Measurements from ENCODE around the gene SPOPL. TPM values are rescaled to one million over a fixed set of nuclear protein-coding genes. Genes with fewer than 3 reads are reported as not detected.

The SPOPL gene
- polyA plus RNA-seq, 2 donors, result 2.5 to 3.6 TPM

GRCh38 chr2:138577066-138577465, 75.5 kb downstream of the SPOPL start:
- no peaks in the 10 kb centered on the region for H3K9me3 ChIP-seq (ENCODE audit: control insufficient read depth in 2 of 2, insufficient read depth in 1 of 2, low read depth in 1 of 2, low read length in 1 of 2)
- 95% methylated on average over 2 of the region's 2 CpGs for WGBS, 2 donors
- H3K4me3 ChIP-seq (ENCODE audit: low read depth in 1 of 2, low read length in 2 of 2), result no peak overlapping the region
- peaks cover 0 to 3% of the 10 kb centered on the region in 2 donors for H3K36me3 ChIP-seq (ENCODE audit: control insufficient read depth in 2 of 2, insufficient read depth in 2 of 2, low read length in 1 of 2)
- H3K27me3 ChIP-seq (ENCODE audit: control insufficient read depth in 1 of 2, insufficient read depth in 2 of 2, low read length in 2 of 2), result no peaks in the 10 kb centered on the region
- H3K4me1 ChIP-seq (ENCODE audit: control insufficient read depth in 2 of 2, insufficient read depth in 2 of 2, low read length in 1 of 2), result no peaks in the 10 kb centered on the region
- no peak overlapping the region for H3K27ac ChIP-seq (ENCODE audit: low read depth in 2 of 2, low read length in 1 of 2)

- Histone ChIP-seq H3K4me3 (ENCODE audit: low read depth in 1 of 2, low read length in 2 of 2) (no peak overlapping the region), H3K27ac (ENCODE audit: low read depth in 2 of 2, low read length in 1 of 2) (no peak overlapping the region), H3K4me1 (ENCODE audit: control insufficient read depth in 2 of 2, insufficient read depth in 2 of 2, low read length in 1 of 2) (no peaks in the 10 kb centered on the region), H3K9me3 (ENCODE audit: control insufficient read depth in 2 of 2, insufficient read depth in 1 of 2, low read depth in 1 of 2, low read length in 1 of 2) (no peaks in the 10 kb centered on the region), H3K36me3 (ENCODE audit: control insufficient read depth in 2 of 2, insufficient read depth in 2 of 2, low read length in 1 of 2) (no peaks in the 10 kb centered on the region), H3K27me3 (ENCODE audit: control insufficient read depth in 1 of 2, insufficient read depth in 2 of 2, low read length in 2 of 2) (no peaks in the 10 kb centered on the region)
- 95 to 96% methylated on average over 3 of the region's 3 CpGs for WGBS, 2 donors
Measured at GRCh38 chr2:138579556-138579955, 78.0 kb downstream of the SPOPL start.

GRCh38 chr2:138581909-138582308, 80.3 kb downstream of the SPOPL start:
- no peak overlapping the region for H3K4me3 ChIP-seq (ENCODE audit: low read depth in 1 of 2, low read length in 2 of 2)
- no peaks in the 10 kb centered on the region for H3K4me1 ChIP-seq (ENCODE audit: control insufficient read depth in 2 of 2, insufficient read depth in 2 of 2, low read length in 1 of 2)
- H3K27me3 ChIP-seq (ENCODE audit: control insufficient read depth in 1 of 2, insufficient read depth in 2 of 2, low read length in 2 of 2), result no peaks in the 10 kb centered on the region
- no peaks in the 10 kb centered on the region for H3K36me3 ChIP-seq (ENCODE audit: control insufficient read depth in 2 of 2, insufficient read depth in 2 of 2, low read length in 1 of 2)
- 95 to 99% methylated on average over 1 of the region's 1 CpG for WGBS, 2 donors
- H3K9me3 ChIP-seq (ENCODE audit: control insufficient read depth in 2 of 2, insufficient read depth in 1 of 2, low read depth in 1 of 2, low read length in 1 of 2), result no peaks in the 10 kb centered on the region
- no peak overlapping the region for H3K27ac ChIP-seq (ENCODE audit: low read depth in 2 of 2, low read length in 1 of 2)

- Histone ChIP-seq H3K27ac (ENCODE audit: low read depth in 2 of 2, low read length in 1 of 2) (no peak overlapping the region), H3K9me3 (ENCODE audit: control insufficient read depth in 2 of 2, insufficient read depth in 1 of 2, low read depth in 1 of 2, low read length in 1 of 2) (no peaks in the 10 kb centered on the region), H3K4me1 (ENCODE audit: control insufficient read depth in 2 of 2, insufficient read depth in 2 of 2, low read length in 1 of 2) (no peaks in the 10 kb centered on the region), H3K4me3 (ENCODE audit: low read depth in 1 of 2, low read length in 2 of 2) (no peak overlapping the region), H3K36me3 (ENCODE audit: control insufficient read depth in 2 of 2, insufficient read depth in 2 of 2, low read length in 1 of 2) (no peaks in the 10 kb centered on the region), H3K27me3 (ENCODE audit: control insufficient read depth in 1 of 2, insufficient read depth in 2 of 2, low read length in 2 of 2) (no peaks in the 10 kb centered on the region)
- WGBS, 2 donors, result 94 to 100% methylated on average over 1 of the region's 1 CpG
Measured at GRCh38 chr2:138589663-138590062, 88.1 kb downstream of the SPOPL start.

- Histone ChIP-seq H3K9me3 (ENCODE audit: control insufficient read depth in 2 of 2, insufficient read depth in 1 of 2, low read depth in 1 of 2, low read length in 1 of 2) (no peaks in the 10 kb centered on the region), H3K27me3 (ENCODE audit: control insufficient read depth in 1 of 2, insufficient read depth in 2 of 2, low read length in 2 of 2) (no peaks in the 10 kb centered on the region), H3K27ac (ENCODE audit: low read depth in 2 of 2, low read length in 1 of 2) (no peak overlapping the region), H3K4me1 (ENCODE audit: control insufficient read depth in 2 of 2, insufficient read depth in 2 of 2, low read length in 1 of 2) (no peaks in the 10 kb centered on the region), H3K4me3 (ENCODE audit: low read depth in 1 of 2, low read length in 2 of 2) (no peak overlapping the region), H3K36me3 (ENCODE audit: control insufficient read depth in 2 of 2, insufficient read depth in 2 of 2, low read length in 1 of 2) (no peaks in the 10 kb centered on the region)
- WGBS, 2 donors, result 84 to 85% methylated on average over 3 of the region's 3 CpGs
Measured at GRCh38 chr2:138596403-138596802, 94.8 kb downstream of the SPOPL start.

- Histone ChIP-seq H3K4me3 (ENCODE audit: low read depth in 1 of 2, low read length in 2 of 2) (no peak overlapping the region), H3K9me3 (ENCODE audit: control insufficient read depth in 2 of 2, insufficient read depth in 1 of 2, low read depth in 1 of 2, low read length in 1 of 2) (no peaks in the 10 kb centered on the region), H3K27ac (ENCODE audit: low read depth in 2 of 2, low read length in 1 of 2) (no peak overlapping the region), H3K36me3 (ENCODE audit: control insufficient read depth in 2 of 2, insufficient read depth in 2 of 2, low read length in 1 of 2) (no peaks in the 10 kb centered on the region), H3K27me3 (ENCODE audit: control insufficient read depth in 1 of 2, insufficient read depth in 2 of 2, low read length in 2 of 2) (no peaks in the 10 kb centered on the region), H3K4me1 (ENCODE audit: control insufficient read depth in 2 of 2, insufficient read depth in 2 of 2, low read length in 1 of 2) (no peaks in the 10 kb centered on the region)
- WGBS, 2 donors, result 93 to 98% methylated on average over 3 of the region's 3 CpGs
Measured at GRCh38 chr2:138600732-138601457, 99.3 kb downstream of the SPOPL start.

GRCh38 chr2:138601458-138602165, 100.0 kb downstream of the SPOPL start:
- Histone ChIP-seq H3K27me3 (ENCODE audit: control insufficient read depth in 1 of 2, insufficient read depth in 2 of 2, low read length in 2 of 2) (no peaks in the 10 kb centered on the region), H3K36me3 (ENCODE audit: control insufficient read depth in 2 of 2, insufficient read depth in 2 of 2, low read length in 1 of 2) (no peaks in the 10 kb centered on the region), H3K9me3 (ENCODE audit: control insufficient read depth in 2 of 2, insufficient read depth in 1 of 2, low read depth in 1 of 2, low read length in 1 of 2) (no peaks in the 10 kb centered on the region), H3K4me3 (ENCODE audit: low read depth in 1 of 2, low read length in 2 of 2) (no peak overlapping the region), H3K27ac (ENCODE audit: low read depth in 2 of 2, low read length in 1 of 2) (no peak overlapping the region), H3K4me1 (ENCODE audit: control insufficient read depth in 2 of 2, insufficient read depth in 2 of 2, low read length in 1 of 2) (no peaks in the 10 kb centered on the region)
- WGBS, 2 donors, result 89 to 92% methylated on average over 2 of the region's 2 CpGs

- Histone ChIP-seq H3K9me3 (ENCODE audit: control insufficient read depth in 2 of 2, insufficient read depth in 1 of 2, low read depth in 1 of 2, low read length in 1 of 2) (no peaks in the 10 kb centered on the region), H3K4me1 (ENCODE audit: control insufficient read depth in 2 of 2, insufficient read depth in 2 of 2, low read length in 1 of 2) (no peaks in the 10 kb centered on the region), H3K27me3 (ENCODE audit: control insufficient read depth in 1 of 2, insufficient read depth in 2 of 2, low read length in 2 of 2) (no peaks in the 10 kb centered on the region), H3K36me3 (ENCODE audit: control insufficient read depth in 2 of 2, insufficient read depth in 2 of 2, low read length in 1 of 2) (no peaks in the 10 kb centered on the region), H3K4me3 (ENCODE audit: low read depth in 1 of 2, low read length in 2 of 2) (no peak overlapping the region), H3K27ac (ENCODE audit: low read depth in 2 of 2, low read length in 1 of 2) (no peak overlapping the region)
- 89 to 95% methylated on average over 1 of the region's 1 CpG for WGBS, 2 donors
Measured at GRCh38 chr2:138602166-138602460, 100.5 kb downstream of the SPOPL start.

- Histone ChIP-seq H3K27ac (ENCODE audit: low read depth in 2 of 2, low read length in 1 of 2) (no peak overlapping the region), H3K9me3 (ENCODE audit: control insufficient read depth in 2 of 2, insufficient read depth in 1 of 2, low read depth in 1 of 2, low read length in 1 of 2) (no peaks in the 10 kb centered on the region), H3K4me1 (ENCODE audit: control insufficient read depth in 2 of 2, insufficient read depth in 2 of 2, low read length in 1 of 2) (no peaks in the 10 kb centered on the region), H3K36me3 (ENCODE audit: control insufficient read depth in 2 of 2, insufficient read depth in 2 of 2, low read length in 1 of 2) (no peaks in the 10 kb centered on the region), H3K27me3 (ENCODE audit: control insufficient read depth in 1 of 2, insufficient read depth in 2 of 2, low read length in 2 of 2) (no peaks in the 10 kb centered on the region), H3K4me3 (ENCODE audit: low read depth in 1 of 2, low read length in 2 of 2) (no peak overlapping the region)
- WGBS, 2 donors, result 80 to 91% methylated on average over 2 of the region's 2 CpGs
Measured at GRCh38 chr2:138607746-138608145, 106.2 kb downstream of the SPOPL start.

- 76 to 80% methylated on average over 4 of the region's 4 CpGs for WGBS, 2 donors
Measured at GRCh38 chr2:138609446-138609845, 107.9 kb downstream of the SPOPL start.

More at GRCh38 chr2:138609446-138609845, 107.9 kb downstream of the SPOPL start:
- Histone ChIP-seq H3K4me1 (ENCODE audit: control insufficient read depth in 2 of 2, insufficient read depth in 2 of 2, low read length in 1 of 2) (no peaks in the 10 kb centered on the region), H3K4me3 (ENCODE audit: low read depth in 1 of 2, low read length in 2 of 2) (no peak overlapping the region), H3K27me3 (ENCODE audit: control insufficient read depth in 1 of 2, insufficient read depth in 2 of 2, low read length in 2 of 2) (no peaks in the 10 kb centered on the region), H3K27ac (ENCODE audit: low read depth in 2 of 2, low read length in 1 of 2) (no peak overlapping the region), H3K36me3 (ENCODE audit: control insufficient read depth in 2 of 2, insufficient read depth in 2 of 2, low read length in 1 of 2) (no peaks in the 10 kb centered on the region), H3K9me3 (ENCODE audit: control insufficient read depth in 2 of 2, insufficient read depth in 1 of 2, low read depth in 1 of 2, low read length in 1 of 2) (no peaks in the 10 kb centered on the region)

Measured in esophagus (tissue), 2 donors.